ENCODE measurements around the gene PTPRN2. TPM values are rescaled to one million over a fixed set of nuclear protein-coding genes. Genes with fewer than 3 reads are reported as not detected.
"Not testable (repeated sequence)": the region's sequence is repeated elsewhere in the genome, so short reads cannot be mapped to it uniquely, and the experiment has no call there.

PTPRN2 gene
- polyA plus RNA-seq, 6 donors from 2014 or later = 1.4 to 4.6 (median 3.8) TPM

GRCh38 chr7:158538156-158538946 lies 49.3 kb downstream of the PTPRN2 start:
- H3K27ac Mint-ChIP-seq = no peak overlapping the region
- peaks cover 0 to 7% of the 10 kb centered on the region in 2 donors for H3K36me3 Mint-ChIP-seq
- no peak for DNase-seq
- peaks cover 5 to 10% (median 8%) of the 10 kb centered on the region in 3 donors for H3K4me1 Mint-ChIP-seq
- H3K9me3 Mint-ChIP-seq = peaks cover 0 to 7% (median 0%) of the 10 kb centered on the region in 7 donors
- no peak for ATAC-seq (ENCODE audit: low read depth in 2 of 2)
- peak overlapping the region in 1 of 8 donors; percentile 6 for H3K4me3 Mint-ChIP-seq
- H3K27me3 Mint-ChIP-seq = no peaks in the 10 kb centered on the region

DNA sequence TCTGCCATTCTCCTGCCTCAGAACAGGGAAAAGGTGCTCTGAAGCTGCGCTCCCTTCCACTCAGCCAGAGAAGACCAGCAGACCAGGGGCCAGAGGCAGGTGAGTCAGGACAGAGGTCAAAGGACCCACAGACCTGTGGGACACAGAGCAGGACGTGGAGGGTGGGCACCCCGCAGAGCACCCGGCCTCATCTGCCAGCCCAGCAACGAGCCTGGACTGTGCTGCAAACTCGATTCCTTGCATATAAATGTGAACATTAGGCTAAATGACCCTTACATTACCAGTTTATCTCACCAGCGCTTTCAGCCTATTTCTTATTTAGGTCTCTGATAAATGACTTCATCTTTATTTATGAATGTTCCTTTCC lies 50.1 kb downstream of the PTPRN2 start:
- peaks cover 0 to 7% of the 10 kb centered on the region in 2 donors for H3K36me3 Mint-ChIP-seq
- DNase-seq (no peak), ATAC-seq (ENCODE audit: low read depth in 2 of 2) (no peak)
- H3K27ac Mint-ChIP-seq = no peak overlapping the region
- peaks cover 0 to 7% (median 0%) of the 10 kb centered on the region in 7 donors for H3K9me3 Mint-ChIP-seq
- no peak overlapping the region for H3K4me3 Mint-ChIP-seq
- peaks cover 5 to 13% (median 10%) of the 10 kb centered on the region in 3 donors for H3K4me1 Mint-ChIP-seq
- peaks cover 0 to 7% (median 0%) of the 10 kb centered on the region in 3 donors for H3K27me3 Mint-ChIP-seq

DNA sequence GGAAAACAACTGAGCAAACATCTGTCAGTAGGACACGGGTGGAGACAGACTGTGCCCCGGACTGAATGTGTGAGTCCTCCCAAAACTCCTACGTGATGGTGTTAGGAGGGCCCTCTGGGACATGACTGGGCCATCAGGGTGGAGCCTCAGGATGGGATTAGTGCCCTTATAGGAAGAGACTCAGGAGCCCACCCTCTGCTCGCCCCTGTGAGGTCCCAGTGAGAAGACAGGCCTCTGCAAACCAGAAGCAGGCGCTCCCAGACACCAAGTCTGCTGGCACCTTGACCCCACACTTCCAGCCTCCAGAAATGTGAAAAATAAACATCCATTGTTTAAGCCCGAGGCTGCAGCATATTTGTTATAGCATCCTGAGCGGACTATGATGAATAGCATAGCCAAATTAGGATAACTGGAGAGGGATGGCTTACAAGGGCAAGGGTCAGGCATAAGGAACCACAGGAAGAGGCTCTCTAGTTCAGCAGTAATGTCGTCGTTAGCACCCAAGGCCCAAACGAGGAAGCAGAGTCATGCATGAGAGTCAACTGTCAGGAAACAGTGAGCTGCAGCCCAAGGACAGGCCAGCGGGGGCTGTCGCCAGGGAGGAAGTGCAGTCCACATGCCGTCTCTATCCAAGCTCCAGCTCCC lies 50.6 kb downstream of the PTPRN2 start:
- Mint-ChIP-seq H3K27ac (no peak overlapping the region), H3K36me3 (peaks cover 0 to 7% of the 10 kb centered on the region in 2 donors), H3K4me3 (peak overlapping the region in 1 of 8 donors; percentile 25), H3K4me1 (peaks cover 5 to 16% (median 10%) of the 10 kb centered on the region in 3 donors), H3K9me3 (peaks cover 0 to 7% (median 0%) of the 10 kb centered on the region in 7 donors), H3K27me3 (peaks cover 0 to 8% (median 0%) of the 10 kb centered on the region in 3 donors)
- no peak for DNase-seq
- ATAC-seq (ENCODE audit: low read depth in 2 of 2) = no peak

DNA sequence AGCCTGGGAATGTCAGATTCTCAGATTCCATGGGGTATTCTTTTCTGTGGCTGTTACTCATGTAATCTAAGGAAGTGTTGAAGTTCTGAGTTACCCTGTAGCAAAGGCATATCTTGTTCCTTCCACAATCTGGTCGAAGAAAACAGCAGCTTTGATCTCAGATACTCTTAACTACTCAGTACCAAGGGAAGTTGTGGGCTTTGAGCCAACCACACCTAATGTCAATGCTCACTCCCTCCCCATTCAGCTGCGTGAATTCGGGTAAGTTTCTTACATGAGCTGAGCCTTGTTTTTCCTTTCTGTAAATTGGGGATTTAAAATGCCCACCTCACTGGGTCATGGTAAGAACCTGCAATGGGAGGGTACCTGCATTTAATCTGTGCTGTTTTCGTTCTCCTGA lies 52.5 kb downstream of the PTPRN2 start:
- Mint-ChIP-seq H3K4me1 (peaks cover 0 to 8% (median 0%) of the 10 kb centered on the region in 3 donors), H3K36me3 (peaks cover 0 to 7% of the 10 kb centered on the region in 2 donors), H3K27ac (no peak overlapping the region), H3K4me3 (no peak overlapping the region), H3K9me3 (peaks cover 0 to 7% (median 0%) of the 10 kb centered on the region in 7 donors), H3K27me3 (peaks cover 0 to 8% (median 4%) of the 10 kb centered on the region in 3 donors)
- no peak for ATAC-seq (ENCODE audit: low read depth in 2 of 2)
- DNase-seq = no peak

DNA sequence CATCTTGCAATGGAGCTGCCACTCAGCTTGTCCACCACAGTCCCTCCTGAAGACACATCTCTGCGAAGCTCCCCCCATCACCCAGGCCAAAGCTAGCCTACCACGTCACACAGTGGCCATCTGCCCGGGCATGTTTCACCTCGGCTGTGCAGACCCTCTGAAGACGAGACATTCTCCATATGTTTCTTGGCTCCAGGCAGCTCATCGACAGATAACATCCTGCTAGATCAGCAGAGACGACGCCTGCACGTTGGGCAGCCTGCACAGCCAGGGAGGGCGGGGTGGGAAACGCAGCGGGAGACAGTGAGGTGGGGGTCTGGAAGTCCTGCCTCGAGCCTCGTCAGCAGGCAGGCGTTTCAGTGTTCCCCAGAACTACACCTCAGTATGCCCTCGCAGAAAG lies 53.0 kb downstream of the PTPRN2 start:
- no peak overlapping the region for H3K4me3 Mint-ChIP-seq
- DNase-seq = no peak

DNA sequence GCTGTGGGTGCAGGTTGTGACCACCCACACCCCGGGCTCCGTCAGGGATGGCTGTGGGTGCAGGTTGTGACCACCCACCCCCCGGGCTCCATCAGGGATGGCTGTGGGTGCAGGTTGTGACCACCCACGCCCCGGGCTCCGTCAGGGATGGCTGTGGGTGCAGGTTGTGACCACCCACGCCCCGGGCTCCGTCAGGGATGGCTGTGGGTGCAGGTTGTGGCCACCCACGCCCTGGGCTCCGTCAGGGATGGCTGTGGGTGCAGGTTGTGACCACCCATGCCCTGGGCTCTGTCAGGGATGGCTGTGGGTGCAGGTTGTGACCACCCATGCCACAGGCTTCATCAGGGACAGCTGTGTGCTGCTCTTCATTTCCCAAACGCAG lies 53.5 kb downstream of the PTPRN2 start:
- not testable (repeated sequence) for H3K27me3 Mint-ChIP-seq; H3K4me3 Mint-ChIP-seq; H3K9me3 Mint-ChIP-seq; H3K36me3 Mint-ChIP-seq; DNase-seq; ATAC-seq (ENCODE audit: low read depth in 2 of 2); H3K27ac Mint-ChIP-seq; H3K4me1 Mint-ChIP-seq

More for the DNA sequence above, 53.0 kb downstream of the PTPRN2 start:
- Mint-ChIP-seq H3K27ac (no peak overlapping the region), H3K36me3 (peaks cover 0 to 7% of the 10 kb centered on the region in 2 donors), H3K9me3 (peaks cover 0 to 7% (median 0%) of the 10 kb centered on the region in 7 donors), H3K4me1 (peaks cover 0 to 8% (median 0%) of the 10 kb centered on the region in 3 donors), H3K27me3 (peaks cover 0 to 8% (median 4%) of the 10 kb centered on the region in 3 donors)
- no peak for ATAC-seq (ENCODE audit: low read depth in 2 of 2)

GRCh38 chr7:158533386-158534133 lies 54.1 kb downstream of the PTPRN2 start:
- peaks cover 0 to 8% (median 0%) of the 10 kb centered on the region in 3 donors for H3K4me1 Mint-ChIP-seq
- peaks cover 0 to 7% (median 0%) of the 10 kb centered on the region in 7 donors for H3K9me3 Mint-ChIP-seq
- H3K36me3 Mint-ChIP-seq = peaks cover 0 to 7% of the 10 kb centered on the region in 2 donors
- ATAC-seq (ENCODE audit: low read depth in 2 of 2) = no peak
- H3K27ac Mint-ChIP-seq = no peak overlapping the region
- no peak for DNase-seq
- H3K4me3 Mint-ChIP-seq = no peak overlapping the region
- peaks cover 0 to 8% (median 4%) of the 10 kb centered on the region in 3 donors for H3K27me3 Mint-ChIP-seq

- peak overlapping the region in 1 of 8 donors; percentile 42 for H3K4me3 Mint-ChIP-seq
- peaks cover 0 to 8% (median 4%) of the 10 kb centered on the region in 3 donors for H3K27me3 Mint-ChIP-seq
- H3K9me3 Mint-ChIP-seq = peaks cover 0 to 7% (median 0%) of the 10 kb centered on the region in 7 donors
- peaks cover 0 to 8% (median 0%) of the 10 kb centered on the region in 3 donors for H3K4me1 Mint-ChIP-seq
- peaks cover 0 to 7% of the 10 kb centered on the region in 2 donors for H3K36me3 Mint-ChIP-seq
- DNase-seq (no peak), ATAC-seq (ENCODE audit: low read depth in 2 of 2) (no peak)
- H3K27ac Mint-ChIP-seq = no peak overlapping the region
These were observed 55.5 kb downstream of the PTPRN2 start for GRCh38 chr7:158532093-158532627.

GRCh38 chr7:158531661-158532060 lies 56.0 kb downstream of the PTPRN2 start:
- ATAC-seq (ENCODE audit: low read depth in 2 of 2) (no peak), DNase-seq (no peak)
- peaks cover 0 to 8% (median 0%) of the 10 kb centered on the region in 3 donors for H3K4me1 Mint-ChIP-seq

DNA sequence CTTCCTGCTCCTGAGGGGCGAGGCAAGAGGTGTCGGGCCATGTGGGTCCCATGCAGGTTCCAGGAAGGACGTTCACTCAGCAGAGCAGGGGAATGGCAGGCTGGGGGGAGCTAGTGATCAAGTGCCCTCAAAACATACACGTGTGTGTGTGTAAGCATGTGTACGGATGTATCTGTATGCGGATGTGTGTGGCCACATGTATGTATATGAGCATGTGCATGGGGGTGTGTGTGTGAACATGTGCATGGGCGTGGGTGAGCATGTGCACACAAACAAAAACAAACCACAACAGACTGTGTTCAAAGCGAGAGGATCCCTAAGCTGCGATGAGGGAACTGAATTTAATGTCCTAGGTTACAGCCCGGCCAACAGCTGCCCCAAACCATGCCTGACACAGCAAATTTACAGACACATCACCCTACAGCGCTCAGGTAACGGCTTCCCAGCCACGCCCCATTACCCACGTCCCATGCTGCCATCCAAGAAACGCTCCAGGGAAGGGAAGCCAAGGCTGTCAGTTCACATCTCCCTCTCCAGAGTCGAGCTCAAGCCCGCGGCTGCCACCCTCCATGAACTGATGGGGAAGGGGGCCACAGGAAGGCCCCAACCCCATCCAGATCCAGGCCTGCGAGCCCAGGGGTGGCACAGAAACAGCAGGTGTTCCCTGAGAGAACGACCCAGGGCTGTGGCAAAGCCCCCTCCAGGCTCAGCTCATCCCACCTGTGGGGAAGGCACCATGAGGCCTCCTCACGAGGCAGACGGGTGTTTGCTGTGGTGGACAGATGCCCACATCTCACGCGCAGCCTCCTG lies 56.6 kb downstream of the PTPRN2 start:
- Mint-ChIP-seq H3K9me3 (peaks cover 0 to 7% (median 0%) of the 10 kb centered on the region in 7 donors), H3K27me3 (peaks cover 0 to 8% (median 4%) of the 10 kb centered on the region in 3 donors), H3K36me3 (peaks cover 0 to 7% of the 10 kb centered on the region in 2 donors), H3K4me3 (no peak overlapping the region), H3K27ac (peak overlapping the region in 1 of 6 donors; percentile 49), H3K4me1 (peaks cover 0 to 8% (median 0%) of the 10 kb centered on the region in 3 donors)
- DNase-seq (no peak), ATAC-seq (ENCODE audit: low read depth in 2 of 2) (no peak)

More at GRCh38 chr7:158531661-158532060, 56.0 kb downstream of the PTPRN2 start:
- peaks cover 0 to 8% (median 4%) of the 10 kb centered on the region in 3 donors for H3K27me3 Mint-ChIP-seq
- H3K36me3 Mint-ChIP-seq = peaks cover 0 to 7% of the 10 kb centered on the region in 2 donors
- H3K4me3 Mint-ChIP-seq = no peak overlapping the region
- H3K9me3 Mint-ChIP-seq = peaks cover 0 to 7% (median 0%) of the 10 kb centered on the region in 7 donors
- no peak overlapping the region for H3K27ac Mint-ChIP-seq

DNA sequence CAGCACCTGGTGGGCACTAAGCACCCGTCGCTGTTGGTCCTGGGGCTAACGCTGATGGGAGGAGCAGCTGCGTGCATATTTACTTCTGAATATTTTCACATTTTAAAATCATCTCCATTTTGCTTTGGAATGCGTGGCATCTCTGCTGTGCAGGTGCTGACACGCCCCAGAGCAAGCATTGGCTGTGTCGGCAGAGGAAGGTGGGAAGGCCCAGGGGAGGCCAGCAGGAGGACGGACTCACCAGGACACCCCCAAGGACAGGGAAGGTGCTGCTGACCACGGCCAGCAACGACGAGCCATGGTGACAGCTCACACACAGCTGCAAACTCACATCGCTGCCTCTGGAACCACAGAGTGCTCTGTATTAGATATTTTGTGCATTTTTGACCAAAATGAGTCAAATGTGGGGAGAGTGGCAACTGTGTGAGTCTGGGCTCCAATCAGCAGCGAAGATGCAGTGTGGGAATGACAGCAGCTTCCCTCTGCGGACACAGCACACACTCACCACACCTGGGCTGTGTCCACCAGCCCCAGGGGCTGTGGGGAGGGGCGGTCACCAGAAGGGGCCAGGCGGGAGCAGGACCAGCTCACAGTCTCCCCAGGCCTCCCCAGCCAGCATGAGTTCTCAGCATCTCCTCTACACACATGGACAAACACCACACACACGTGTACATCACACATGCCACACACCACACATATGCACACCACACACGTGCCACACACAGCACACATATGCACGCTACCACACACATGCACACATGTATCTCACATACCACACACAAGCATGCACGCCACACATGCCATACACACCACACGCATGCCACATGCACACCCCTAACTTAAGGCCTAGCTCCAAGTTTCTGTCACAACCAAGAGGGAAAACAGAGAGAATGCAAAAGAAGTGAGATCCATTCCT lies 58.2 kb downstream of the PTPRN2 start:
- no peak overlapping the region for H3K4me3 Mint-ChIP-seq
- no peak for DNase-seq
- H3K27ac Mint-ChIP-seq = peak overlapping the region in 2 of 6 donors; percentile 40 to 56
- H3K27me3 Mint-ChIP-seq = peaks cover 0 to 8% (median 4%) of the 10 kb centered on the region in 3 donors
- no peaks in the 10 kb centered on the region for H3K36me3 Mint-ChIP-seq
- H3K9me3 Mint-ChIP-seq = peaks cover 0 to 1% (median 0%) of the 10 kb centered on the region in 7 donors
- ATAC-seq (ENCODE audit: low read depth in 2 of 2) = no peak
- H3K4me1 Mint-ChIP-seq = peaks cover 0 to 8% (median 0%) of the 10 kb centered on the region in 3 donors
